AG09319 (cell line): Measurements from ENCODE around the gene CCBE1.
A peak's percentile ranks its signal among the peaks of the same experiment; 100 is the strongest.

Experiments
- DNase-seq: peaks from one replicate; pipeline ENCODE4 v3.0.0-alpha.2; 2010; ENCODE audit warnings: low read depth; ENCODE audit errors: extremely low read depth
- TF ChIP-seq, protein P1 (sequence below): IDR thresholded peaks from 2 replicates; pipeline ENCODE4 v1.5.1; 2011; ENCODE audit warnings: low read depth, mild to moderate bottlenecking, inconsistent platforms, low read length, moderate library complexity

CCBE1 gene

DNA sequence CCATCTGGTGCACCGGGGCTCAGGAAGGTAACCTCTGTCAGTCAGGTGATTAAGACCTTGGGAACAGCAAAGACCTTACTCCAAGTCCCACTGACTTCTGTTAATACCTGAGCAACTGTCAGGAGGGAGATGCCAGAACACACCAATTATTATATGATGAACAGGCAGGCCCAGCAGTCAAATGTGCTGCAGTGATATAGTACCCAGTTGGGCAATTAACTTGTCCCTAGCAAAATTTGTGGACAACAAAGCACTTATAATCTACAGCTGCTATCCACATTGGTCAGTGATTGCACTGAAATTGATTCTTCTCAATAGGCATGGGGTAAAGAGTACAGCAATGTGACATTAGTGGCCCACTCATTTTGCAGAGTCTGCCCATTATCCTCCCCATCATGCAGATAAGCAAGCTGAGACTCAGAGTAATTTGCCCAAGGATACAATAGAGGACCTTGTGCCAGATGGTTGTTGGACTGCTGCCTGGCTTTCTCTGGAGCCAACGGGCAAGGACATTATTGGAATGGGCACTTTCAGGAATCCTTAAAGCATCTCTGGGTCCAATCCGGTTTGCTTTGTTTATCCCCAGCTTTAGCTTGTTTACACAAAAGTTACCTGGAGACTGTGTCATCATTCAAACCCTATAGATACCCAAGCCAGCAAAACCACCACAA lies 147.6 kb downstream of the CCBE1 start:
- no peak for DNase-seq
- TF ChIP-seq, protein P1, sequence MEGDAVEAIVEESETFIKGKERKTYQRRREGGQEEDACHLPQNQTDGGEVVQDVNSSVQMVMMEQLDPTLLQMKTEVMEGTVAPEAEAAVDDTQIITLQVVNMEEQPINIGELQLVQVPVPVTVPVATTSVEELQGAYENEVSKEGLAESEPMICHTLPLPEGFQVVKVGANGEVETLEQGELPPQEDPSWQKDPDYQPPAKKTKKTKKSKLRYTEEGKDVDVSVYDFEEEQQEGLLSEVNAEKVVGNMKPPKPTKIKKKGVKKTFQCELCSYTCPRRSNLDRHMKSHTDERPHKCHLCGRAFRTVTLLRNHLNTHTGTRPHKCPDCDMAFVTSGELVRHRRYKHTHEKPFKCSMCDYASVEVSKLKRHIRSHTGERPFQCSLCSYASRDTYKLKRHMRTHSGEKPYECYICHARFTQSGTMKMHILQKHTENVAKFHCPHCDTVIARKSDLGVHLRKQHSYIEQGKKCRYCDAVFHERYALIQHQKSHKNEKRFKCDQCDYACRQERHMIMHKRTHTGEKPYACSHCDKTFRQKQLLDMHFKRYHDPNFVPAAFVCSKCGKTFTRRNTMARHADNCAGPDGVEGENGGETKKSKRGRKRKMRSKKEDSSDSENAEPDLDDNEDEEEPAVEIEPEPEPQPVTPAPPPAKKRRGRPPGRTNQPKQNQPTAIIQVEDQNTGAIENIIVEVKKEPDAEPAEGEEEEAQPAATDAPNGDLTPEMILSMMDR, result no peak

DNA sequence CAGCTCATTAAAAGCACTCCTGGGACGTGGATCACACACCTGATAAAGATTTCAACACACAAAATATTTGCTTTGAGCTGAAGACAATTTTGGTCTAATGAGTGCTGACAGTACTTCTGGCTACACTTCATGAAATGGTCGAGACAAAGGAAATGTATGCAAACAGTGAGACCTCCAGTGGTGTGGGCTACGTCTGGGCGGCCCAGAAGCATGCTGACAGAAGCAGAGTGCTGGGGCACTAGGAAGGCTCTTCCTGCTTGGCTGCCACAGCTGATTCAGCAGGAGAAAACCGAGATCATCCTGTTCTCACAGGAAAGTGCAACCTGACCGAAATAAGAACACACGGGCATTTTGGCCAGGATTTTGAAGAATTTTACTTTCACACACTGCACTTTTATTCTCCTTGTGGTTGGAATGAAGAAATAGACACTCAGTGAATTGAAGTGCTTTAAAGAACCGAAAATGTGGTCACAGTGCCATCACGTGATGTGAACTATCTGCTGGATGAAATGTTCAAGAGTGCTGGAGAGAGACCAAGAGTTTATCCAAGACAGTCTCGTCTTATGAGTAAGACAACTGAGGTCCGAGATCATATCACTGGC lies 149.5 kb downstream of the CCBE1 start:
- DNase-seq, result peak; percentile 45
- TF ChIP-seq, protein P1, result peak; percentile 22

DNA sequence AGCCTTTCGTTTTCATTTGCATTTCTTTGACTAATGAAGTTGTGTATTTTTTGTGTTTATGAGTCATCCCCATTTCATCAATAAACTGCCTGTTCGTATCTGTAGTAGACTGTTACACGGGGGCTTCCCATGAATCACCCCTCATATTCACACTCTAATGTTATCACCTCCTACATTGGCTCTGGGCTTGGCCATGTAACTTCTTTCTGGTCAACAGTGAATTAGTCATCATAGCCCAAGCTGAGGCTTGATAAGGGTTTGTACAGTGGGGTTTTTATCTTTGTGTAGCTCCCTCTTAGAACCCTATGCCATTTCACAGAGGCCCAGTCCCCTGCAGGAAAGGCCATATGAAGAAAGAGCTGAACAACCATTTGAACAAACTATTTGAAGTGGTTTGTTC lies 151.0 kb downstream of the CCBE1 start:
- no peak for DNase-seq
- TF ChIP-seq, protein P1, result no peak

DNA sequence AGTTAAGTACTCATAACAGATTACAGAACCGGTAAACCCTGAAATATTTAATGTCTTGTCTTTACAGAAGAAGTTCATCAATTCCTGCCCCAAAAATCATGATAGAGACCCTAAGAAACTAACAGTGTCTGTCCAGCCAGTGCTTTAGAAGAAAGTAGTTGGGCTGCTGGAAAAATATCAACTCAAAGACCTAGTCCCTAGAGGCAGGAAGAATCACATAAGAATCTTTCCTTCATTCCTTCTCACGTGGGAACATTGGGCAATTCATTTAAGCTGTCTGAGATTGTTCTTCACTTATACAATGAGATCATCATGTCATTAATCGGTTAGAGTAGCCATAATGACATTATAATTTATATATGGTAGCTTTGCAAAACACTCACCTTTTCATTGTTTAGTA lies 156.4 kb downstream of the CCBE1 start:
- TF ChIP-seq, protein P1, result no peak
- DNase-seq, result no peak

DNA sequence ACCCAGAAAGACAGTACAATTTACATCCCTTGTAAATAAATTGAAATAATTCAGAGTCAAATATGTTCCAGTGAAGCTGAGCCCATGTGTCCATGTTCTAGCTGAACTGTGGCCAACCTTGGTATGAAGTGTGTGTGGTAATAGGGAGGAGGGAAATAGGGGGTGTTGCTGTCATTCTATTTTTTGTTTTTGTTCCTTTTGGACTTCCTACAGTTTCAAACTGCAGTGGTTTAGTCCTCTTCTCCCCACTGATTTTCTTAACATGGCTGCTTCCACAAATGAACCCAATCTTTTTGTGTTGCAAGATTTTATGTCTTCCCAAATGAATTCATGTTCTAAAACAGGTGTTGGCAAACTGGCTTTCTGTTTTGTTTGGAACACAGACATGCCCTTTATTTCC lies 156.9 kb downstream of the CCBE1 start:
- DNase-seq, result no peak
- TF ChIP-seq, protein P1, result no peak

DNA sequence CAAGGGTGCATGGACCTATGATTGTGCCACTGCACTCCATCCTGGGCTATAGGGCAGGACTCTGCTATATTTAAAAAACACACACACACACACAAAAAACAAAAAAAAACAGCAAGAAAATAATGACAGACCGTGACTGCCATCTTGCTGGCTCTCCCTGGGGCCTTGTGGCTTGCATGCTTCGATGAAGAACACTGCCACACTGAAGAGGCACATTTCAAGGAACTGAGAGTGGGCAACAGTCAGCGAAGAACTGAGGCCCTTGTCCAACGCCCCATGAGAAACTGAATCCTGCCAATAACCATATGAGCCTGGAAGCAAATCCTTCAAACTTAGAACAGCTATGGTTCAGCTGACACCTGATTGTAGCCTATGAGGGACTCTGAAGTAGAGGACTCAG lies 158.1 kb downstream of the CCBE1 start:
- TF ChIP-seq, protein P1, result no peak

DNA sequence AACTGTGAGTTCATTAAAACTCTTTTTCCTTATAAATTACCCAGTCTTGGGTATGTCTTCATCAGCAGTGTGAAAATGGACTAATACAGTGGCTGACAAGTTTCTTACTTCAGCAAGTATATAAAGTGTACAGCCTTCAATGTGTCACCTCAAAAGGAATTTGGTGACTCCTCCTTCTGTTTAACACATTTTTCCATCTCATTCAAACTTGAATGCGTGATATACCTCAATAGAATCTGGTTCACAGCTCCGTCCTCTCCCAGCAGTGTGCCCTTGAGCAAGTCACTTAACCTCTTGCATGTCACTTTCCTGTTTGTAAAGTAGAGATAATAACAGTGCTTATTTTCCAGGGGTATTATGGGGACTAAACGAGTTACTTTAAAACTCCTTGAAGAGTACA lies 159.6 kb downstream of the CCBE1 start:
- TF ChIP-seq, protein P1, result no peak

More for the DNA sequence above, 158.1 kb downstream of the CCBE1 start:
- no peak for DNase-seq

More for the DNA sequence above, 159.6 kb downstream of the CCBE1 start:
- DNase-seq, result no peak
